DLD1 (cell line): ENCODE data around the gene PRSS21.

Source experiments
- in situ Hi-C: cut with HindIII; loops from 2 replicates; pipeline ENCODE4 v1.10.0; 2017; ENCODE audit warnings: low sequenced_read_pairs

The PRSS21 gene

GRCh38 chr16:2860826-2861567 lies 44.0 kb downstream of the PRSS21 start:
- in situ Hi-C loops: no loop called here

- in situ Hi-C loops: no loop called here
Observed at GRCh38 chr16:2865651-2866050, 48.6 kb downstream of the PRSS21 start.

GRCh38 chr16:2866431-2866830 lies 49.4 kb downstream of the PRSS21 start:
- in situ Hi-C loops: no loop called here

- in situ Hi-C loops: no loop called here
Observed at GRCh38 chr16:2867661-2867986, 50.6 kb downstream of the PRSS21 start.

- in situ Hi-C loops: no loop called here
Observed at GRCh38 chr16:2867987-2868789, 51.2 kb downstream of the PRSS21 start.
